Activated CD8-positive, alpha-beta T cell treated with anti-CD3 and anti-CD28 coated beads for 36 hours (primary cell): ENCODE data around the gene KLHL17. TPM values are rescaled to one million over a fixed set of nuclear protein-coding genes. Genes with fewer than 3 reads are reported as not detected.

Experiments
- ATAC-seq: fragments of 200-7000 bp; cut with Tn5 transposase; one replicate; pipeline ENCODE4 v1.10.0; 2021; ENCODE audit warnings: mild to moderate bottlenecking, moderate library complexity
- CTCF ChIA-PET: fragments of 350-600 bp; sonication (Branson Sonifier 250); formaldehyde crosslinking; loops from one replicate; lab custom pipeline; 2021; ENCODE audit warnings: antibody characterized with exemption; lab: Charles Lee
- POLR2A ChIA-PET: fragments of 350-600 bp; sonication (Branson Sonifier 250); formaldehyde crosslinking; loops from one replicate; lab custom pipeline; 2021; ENCODE audit warnings: antibody characterized with exemption; lab: Charles Lee
- DNase-seq: peaks from one replicate; pipeline ENCODE4 v3.0.0-alpha.2; 2020
- H3K27ac Mint-ChIP-seq: one replicate; pipeline ENCODE4 v1.8.0; 2021; ENCODE audit warnings: mild to moderate bottlenecking, mixed read lengths
- H3K27me3 Mint-ChIP-seq: one replicate; pipeline ENCODE4 v1.8.0; 2021; ENCODE audit warnings: mixed read lengths
- H3K36me3 Mint-ChIP-seq: one replicate; pipeline ENCODE4 v1.8.0; 2021; ENCODE audit warnings: low read depth, mixed read lengths
- H3K4me1 Mint-ChIP-seq: one replicate; pipeline ENCODE4 v1.8.0; 2021; ENCODE audit warnings: low read depth, mixed read lengths
- H3K4me3 Mint-ChIP-seq: one replicate; pipeline ENCODE4 v1.8.0; 2021; ENCODE audit warnings: mild to moderate bottlenecking, moderate library complexity, mixed read lengths
- H3K9me3 Mint-ChIP-seq: one replicate; pipeline ENCODE4 v1.8.0; 2021; ENCODE audit warnings: mixed read lengths
- intact Hi-C: fragments of 100-400 bp; cut with micrococcal nuclease; formaldehyde crosslinking; loops from one replicate; pipeline ENCODE4 v1.10.0; 2022
- total RNA-seq, 2 experiments: library from RNA; stranded (reverse); gene quantifications; one replicate each; pipeline ENCODE4 v1.2.3, GENCODE V29; 2021
- TF ChIP-seq, protein P1 (sequence below): fragments of 200-600 bp; IDR thresholded peaks from one replicate; pipeline ENCODE4 v1.8.0; 2022; ENCODE audit warnings: antibody characterized with exemption, mild to moderate bottlenecking

The KLHL17 gene
- total RNA-seq, 2 experiments from 2014 or later = 27.8 to 31.2 TPM

DNA sequence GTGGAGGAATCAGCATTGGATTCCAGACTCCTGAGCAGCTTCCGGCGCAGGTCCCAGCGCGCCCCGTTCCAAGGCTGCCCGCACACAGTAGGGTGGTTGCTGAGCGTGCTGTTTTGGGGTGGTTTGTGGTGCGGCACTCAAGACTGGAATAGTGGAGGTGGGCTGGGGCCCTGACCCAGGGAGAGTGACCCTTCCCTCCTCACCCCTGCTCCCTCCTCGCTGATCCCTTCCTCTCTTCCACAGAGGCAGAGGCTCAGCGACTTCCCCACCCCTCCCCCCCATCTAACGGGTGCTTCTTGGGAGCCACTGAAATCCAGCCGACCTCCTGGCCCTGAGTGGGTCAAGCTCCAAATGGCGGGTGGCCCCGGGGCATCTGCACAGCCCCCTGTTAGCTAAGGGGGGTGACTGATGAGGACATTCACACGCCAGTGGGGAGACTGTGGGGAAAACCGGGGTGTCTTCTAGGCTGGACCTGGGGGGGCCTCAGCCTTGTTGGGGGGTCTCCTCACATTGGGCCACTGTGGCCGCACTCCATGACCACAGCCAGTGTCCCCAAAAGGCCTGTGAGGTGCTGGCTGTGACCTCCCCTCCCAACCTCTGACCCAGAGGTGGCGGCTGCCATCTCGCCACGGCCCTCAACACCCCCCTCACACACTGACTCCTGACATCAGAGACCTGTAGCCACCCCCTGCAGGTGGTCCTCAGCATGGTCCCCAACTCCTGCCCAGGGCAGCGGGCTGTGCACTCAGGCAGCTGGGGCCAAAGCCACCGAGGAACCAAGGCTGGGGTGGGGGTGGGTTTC, 43.4 kb downstream of the KLHL17 start:
- CTCF ChIA-PET = interaction anchor here (1.4 to 5.0 kb wide), 5 partner anchors 11 to 119 kb away, joined by 3 to 37 read pairs (median 22); no protein-coding TSS in a partner anchor
- POLR2A ChIA-PET = interaction anchor here (0.7 to 1.6 kb wide), 2 partner anchors 10 to 51 kb away, joined by 3 read pairs; partner anchors contain the start of gene ISG15
- TF ChIP-seq, protein P1, sequence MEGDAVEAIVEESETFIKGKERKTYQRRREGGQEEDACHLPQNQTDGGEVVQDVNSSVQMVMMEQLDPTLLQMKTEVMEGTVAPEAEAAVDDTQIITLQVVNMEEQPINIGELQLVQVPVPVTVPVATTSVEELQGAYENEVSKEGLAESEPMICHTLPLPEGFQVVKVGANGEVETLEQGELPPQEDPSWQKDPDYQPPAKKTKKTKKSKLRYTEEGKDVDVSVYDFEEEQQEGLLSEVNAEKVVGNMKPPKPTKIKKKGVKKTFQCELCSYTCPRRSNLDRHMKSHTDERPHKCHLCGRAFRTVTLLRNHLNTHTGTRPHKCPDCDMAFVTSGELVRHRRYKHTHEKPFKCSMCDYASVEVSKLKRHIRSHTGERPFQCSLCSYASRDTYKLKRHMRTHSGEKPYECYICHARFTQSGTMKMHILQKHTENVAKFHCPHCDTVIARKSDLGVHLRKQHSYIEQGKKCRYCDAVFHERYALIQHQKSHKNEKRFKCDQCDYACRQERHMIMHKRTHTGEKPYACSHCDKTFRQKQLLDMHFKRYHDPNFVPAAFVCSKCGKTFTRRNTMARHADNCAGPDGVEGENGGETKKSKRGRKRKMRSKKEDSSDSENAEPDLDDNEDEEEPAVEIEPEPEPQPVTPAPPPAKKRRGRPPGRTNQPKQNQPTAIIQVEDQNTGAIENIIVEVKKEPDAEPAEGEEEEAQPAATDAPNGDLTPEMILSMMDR = no peak
- Mint-ChIP-seq H3K27ac (no peak overlapping the region), H3K36me3 (peaks cover 2% of the 10 kb centered on the region), H3K4me1 (peaks cover 13% of the 10 kb centered on the region), H3K9me3 (no peaks in the 10 kb centered on the region), H3K4me3 (no peak overlapping the region), H3K27me3 (peaks cover 34% of the 10 kb centered on the region)
- DNase-seq (no peak), ATAC-seq (no peak)
- intact Hi-C loops = no loop called here

DNA sequence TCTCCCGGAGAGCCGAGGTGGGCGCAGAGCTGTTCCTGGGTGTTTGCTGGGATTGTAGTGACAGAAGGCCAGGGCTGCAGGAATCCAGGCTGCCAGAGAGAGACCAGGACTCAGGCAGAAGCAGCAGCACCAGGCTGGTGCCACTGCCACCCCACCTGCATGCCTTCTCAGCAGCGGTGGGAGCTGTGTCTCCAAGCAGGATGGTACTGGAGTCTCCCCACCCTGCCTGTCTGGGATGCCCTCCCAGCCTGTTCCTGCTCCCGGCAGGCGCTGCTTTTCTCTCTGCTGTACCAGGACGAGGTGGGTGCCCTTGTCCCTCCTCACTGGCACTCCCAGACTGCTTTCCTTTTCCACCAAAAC, 44.0 kb downstream of the KLHL17 start:
- ChIA-PET POLR2A (interaction anchor here (1.6 kb wide), 1 partner anchor 9 kb away, joined by 3 read pairs; the partner anchor contains the start of gene ISG15), CTCF (interaction anchor here (1.4 to 5.0 kb wide), 3 partner anchors 11 to 118 kb away, joined by 3 to 37 read pairs (median 29); no protein-coding TSS in a partner anchor)
- TF ChIP-seq, protein P1 = no peak
- Mint-ChIP-seq H3K4me1 (peaks cover 15% of the 10 kb centered on the region), H3K9me3 (peaks cover 2% of the 10 kb centered on the region), H3K4me3 (no peak overlapping the region), H3K27ac (no peak overlapping the region), H3K27me3 (peaks cover 34% of the 10 kb centered on the region), H3K36me3 (peaks cover 2% of the 10 kb centered on the region)
- intact Hi-C loops = no loop called here
- no peak for DNase-seq
- ATAC-seq = no peak

DNA sequence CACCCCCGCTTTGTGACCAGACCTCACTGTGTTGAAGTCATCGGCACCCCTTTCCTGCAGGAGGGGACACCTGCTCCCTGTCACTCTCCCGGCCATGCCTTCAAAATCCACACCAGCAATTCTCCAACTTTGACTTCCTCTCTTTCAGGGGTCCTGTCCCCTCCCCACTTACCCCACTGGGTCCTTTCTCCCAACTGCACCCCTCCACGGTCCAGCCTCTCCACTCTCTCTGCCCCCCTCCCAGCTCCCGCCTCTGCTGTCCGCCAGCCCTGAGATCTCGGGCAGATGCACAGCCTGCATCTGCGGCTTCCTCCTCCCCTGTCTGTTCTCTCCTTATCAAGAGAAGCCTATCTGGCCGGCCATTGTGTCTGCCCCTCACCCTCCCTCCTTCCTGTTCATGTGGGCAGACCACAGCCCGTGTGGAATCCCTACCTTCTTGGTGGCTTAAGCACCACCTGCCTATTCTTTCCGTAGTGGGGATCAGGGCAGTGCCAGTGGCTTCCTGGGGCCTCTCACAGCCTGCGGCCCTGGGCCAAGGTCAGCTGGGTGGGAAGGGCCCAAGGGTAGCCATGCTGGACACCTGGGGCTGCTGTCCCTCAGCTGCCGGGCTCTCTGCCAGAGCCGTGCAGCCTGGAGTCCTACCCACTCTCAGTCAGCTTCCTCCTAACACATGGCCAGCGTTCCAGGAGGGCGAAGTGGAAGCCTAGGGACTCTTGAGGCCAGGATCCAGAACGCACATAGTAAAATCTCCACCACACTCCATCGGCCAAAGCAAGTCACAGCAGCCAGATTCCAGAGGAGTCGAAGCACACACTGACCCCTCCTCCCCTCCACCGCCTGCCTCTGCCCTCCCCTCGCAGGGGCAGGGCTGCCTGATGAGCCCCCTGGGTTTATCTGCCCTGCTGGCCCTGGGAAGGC, 44.7 kb downstream of the KLHL17 start:
- DNase-seq (peak; percentile 53), ATAC-seq (peak; percentile 17)
- TF ChIP-seq, protein P1 = no peak
- H3K4me1 Mint-ChIP-seq = peaks cover 15% of the 10 kb centered on the region
- CTCF ChIA-PET = interaction anchor here (4.2 to 5.0 kb wide), 2 partner anchors 12 to 21 kb away, joined by 29 to 37 read pairs; no protein-coding TSS in a partner anchor
- intact Hi-C loops = no loop called here
- H3K27ac Mint-ChIP-seq = no peak overlapping the region
- POLR2A ChIA-PET = interaction anchor here (0.6 to 1.6 kb wide), 3 partner anchors 9 kb away, joined by 3 read pairs; partner anchors contain the start of gene ISG15
- H3K36me3 Mint-ChIP-seq = peaks cover 2% of the 10 kb centered on the region
- H3K4me3 Mint-ChIP-seq = no peak overlapping the region
- H3K27me3 Mint-ChIP-seq = peaks cover 34% of the 10 kb centered on the region
- peaks cover 2% of the 10 kb centered on the region for H3K9me3 Mint-ChIP-seq

DNA sequence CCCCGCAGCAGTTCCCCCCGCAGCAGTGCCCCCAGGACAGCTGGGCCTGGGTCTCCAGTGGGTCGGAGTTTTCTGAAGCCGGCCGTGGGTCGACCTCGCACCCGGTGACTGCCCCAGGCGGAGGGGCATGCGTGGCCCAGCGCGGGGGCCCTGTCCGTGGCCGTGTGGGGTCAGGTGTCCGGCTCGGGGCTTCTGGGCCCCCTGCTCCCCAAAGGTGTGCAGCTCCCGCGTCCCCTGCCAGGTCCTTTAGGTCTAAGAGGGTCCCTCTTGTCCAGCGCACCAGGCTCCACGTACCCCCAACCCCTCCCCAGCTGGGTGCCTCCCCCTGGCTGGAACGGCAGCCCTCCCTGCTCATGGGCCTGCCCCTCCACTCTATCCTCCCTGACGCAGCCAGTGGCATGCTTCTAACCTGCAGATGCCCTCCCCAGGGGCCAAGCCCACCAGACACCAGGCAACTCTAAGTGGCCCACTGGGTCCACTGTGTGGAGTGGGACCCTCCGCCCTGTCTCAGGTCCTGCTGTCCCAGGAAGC, 45.5 kb downstream of the KLHL17 start:
- no peak for ATAC-seq
- peaks cover 30% of the 10 kb centered on the region for H3K27me3 Mint-ChIP-seq
- ChIA-PET CTCF (interaction anchor here (1.4 to 5.0 kb wide), 2 partner anchors 21 to 22 kb away, joined by 5 to 37 read pairs; no protein-coding TSS in a partner anchor), POLR2A (interaction anchor here (0.6 to 1.2 kb wide), 3 partner anchors 8 to 58 kb away, joined by 3 read pairs; no protein-coding TSS in a partner anchor)
- H3K27ac Mint-ChIP-seq = no peak overlapping the region
- DNase-seq = no peak
- intact Hi-C loops = no loop called here
- H3K36me3 Mint-ChIP-seq = no peaks in the 10 kb centered on the region
- peaks cover 11% of the 10 kb centered on the region for H3K4me1 Mint-ChIP-seq
- H3K9me3 Mint-ChIP-seq = peaks cover 2% of the 10 kb centered on the region
- TF ChIP-seq, protein P1 = no peak
- no peak overlapping the region for H3K4me3 Mint-ChIP-seq
